K562 (cell line): ENCODE data around the gene SHTN1. TPM values are rescaled to one million over a fixed set of nuclear protein-coding genes. Genes with fewer than 3 reads are reported as not detected.

Experiments
- ATAC-seq: fragments of 200-7000 bp; cut with Tn5 transposase; 3 replicates; pipeline ENCODE4 v1.9.1; 2020; ENCODE audit warnings: moderate library complexity
- BruUV-seq: library from RNA; stranded (reverse); fragments of 400-500 nt; replicated peaks from 2 replicates; lab custom pipeline; 2021; lab: Mats Ljungman, UMichigan
- CTCF ChIA-PET: fragments of 300-600 bp; formaldehyde crosslinking; extraction: SDS; loops from one replicate; lab custom pipeline; 2021; ENCODE audit warnings: low intra/inter-chr PET ratio; lab: Yijun Ruan, JAX
- POLR2A ChIA-PET: fragments of 300-600, 350-650 bp; sonication (Branson Sonifier 250); formaldehyde crosslinking; extraction: SDS; loops from one replicate; lab custom pipeline; 2021; ENCODE audit warnings: antibody characterized with exemption, inconsistent platforms; lab: Yijun Ruan, JAX
- DNase-seq, 4 experiments: peaks; one replicate each; pipeline versions ENCODE4 v3.0.0 to v3.0.0-alpha.2; 2011 to 2018; ENCODE audit warnings: low spot score in 3 of 4, mixed read lengths in 3 of 4; ENCODE audit errors: extremely low read depth in 1 of 4
- FAIRE-seq: peaks from 2 replicates; lab custom pipeline; 2011; peaks lifted over from hg19 to GRCh38; lab: Jason Lieb, UNC
- H2AFZ ChIP-seq: 2 replicates; pipeline ENCODE4 v1.6.0; 2011; ENCODE audit warnings: low read depth, low read length, control low read depth, inconsistent platforms
- H3K27ac ChIP-seq: fragments of 200-600 bp; 3 replicates; pipeline ENCODE4 v1.8.0; 2011; ENCODE audit warnings: low read depth, mild to moderate bottlenecking, control low read depth, inconsistent platforms, low read length, moderate library complexity, mixed read lengths; ENCODE audit errors: extremely low read depth
- H3K27me3 ChIP-seq, 2 experiments: fragments of 300-600 bp in 1 of 2; 2 replicates in 1 of 2; 3 replicates in 1 of 2; pipeline versions ENCODE4 v1.6.0 to v1.8.0; 2011; ENCODE audit warnings: inconsistent platforms in 2 of 2, low read length in 2 of 2, mild to moderate bottlenecking in 1 of 2, mixed read lengths in 1 of 2, moderate library complexity in 1 of 2; ENCODE audit not compliant: control insufficient read depth in 2 of 2, insufficient read depth in 2 of 2
- H3K36me3 ChIP-seq: fragments of 300-600 bp; 3 replicates; pipeline ENCODE4 v1.8.0; 2011; ENCODE audit warnings: mild to moderate bottlenecking, low read length, inconsistent platforms; ENCODE audit not compliant: control insufficient read depth, insufficient read depth
- H3K4me1 ChIP-seq, 2 experiments: fragments of 200-600 bp in 1 of 2; replicated peaks in 1 of 2; 2 replicates in 1 of 2; 3 replicates in 1 of 2; pipeline versions ENCODE4 v1.5.1 to v1.8.0; 2011; ENCODE audit warnings: inconsistent platforms in 2 of 2, low read length in 2 of 2, mild to moderate bottlenecking in 1 of 2, mixed read lengths in 1 of 2, moderate library complexity in 1 of 2; ENCODE audit not compliant: control insufficient read depth in 2 of 2, insufficient read depth in 2 of 2
- H3K4me2 ChIP-seq: 2 replicates; pipeline ENCODE4 v1.6.1; 2011; ENCODE audit warnings: low read length, control low read depth, inconsistent platforms, mixed read lengths; ENCODE audit not compliant: insufficient read depth
- H3K4me3 ChIP-seq: fragments of 200-600 bp; sonication (generic), shearing (Covaris generic); 2 replicates; pipeline ENCODE4 v1.5.1; 2016; ENCODE audit warnings: control low read depth, inconsistent platforms
- H3K79me2 ChIP-seq: fragments of 200-600 bp; 3 replicates; pipeline ENCODE4 v1.8.0; 2011; ENCODE audit warnings: low read length, inconsistent platforms; ENCODE audit not compliant: control insufficient read depth, insufficient read depth
- H3K9ac ChIP-seq, 2 experiments: 2 replicates each; pipeline versions ENCODE4 v1.6.0 to v1.6.1; 2011; ENCODE audit warnings: low read depth in 2 of 2, low read length in 2 of 2, control low read depth in 1 of 2, inconsistent platforms in 1 of 2, mild to moderate bottlenecking in 1 of 2, mixed read lengths in 1 of 2; ENCODE audit not compliant: insufficient read depth in 1 of 2
- H3K9me1 ChIP-seq: one replicate; pipeline ENCODE4 v1.6.0; 2011; ENCODE audit warnings: inconsistent platforms, mild to moderate bottlenecking, low read length, moderate library complexity; ENCODE audit not compliant: control insufficient read depth, insufficient read depth
- H3K9me3 ChIP-seq: replicated peaks from 2 replicates; pipeline ENCODE4 v1.5.1; 2011; ENCODE audit warnings: low read depth, low read length, inconsistent platforms; ENCODE audit not compliant: control insufficient read depth, insufficient read depth
- H4K20me1 ChIP-seq: replicated peaks from 2 replicates; pipeline ENCODE4 v1.6.1; 2011; ENCODE audit warnings: low read length, inconsistent platforms, mixed read lengths; ENCODE audit not compliant: control insufficient read depth, insufficient read depth
- HDAC8 ChIP-seq: fragments of 450-650 bp; IDR thresholded peaks from 2 replicates; pipeline ENCODE4 v1.6.1; 2016; ENCODE audit warnings: mild to moderate bottlenecking, missing genetic modification characterization, moderate library complexity, missing compliant biosample characterization
- MYNN ChIP-seq, 2 experiments: sonication (generic); formaldehyde crosslinking in 1 of 2; IDR thresholded peaks; 2 replicates each; pipeline versions ENCODE4 v1.5.0 to v1.6.1; 2016 to 2020; ENCODE audit warnings: antibody characterized with exemption in 1 of 2, missing genetic modification reagents in 1 of 2
- NR2C2 ChIP-seq, 2 experiments: fragments of 200-800 bp in 1 of 2; sonication (Bioruptor generic) in 1 of 2; sonication (generic) in 1 of 2; formaldehyde crosslinking in 1 of 2; IDR thresholded peaks; 2 replicates each; pipeline versions ENCODE4 v1.6.1 to v1.8.0; 2016 to 2022; ENCODE audit warnings: mild to moderate bottlenecking in 1 of 2, missing compliant biosample characterization in 1 of 2, missing genetic modification characterization in 1 of 2, missing genetic modification reagents in 1 of 2
- POLR2G ChIP-seq: fragments of 200-400 bp; formaldehyde crosslinking; IDR thresholded peaks from 2 replicates; pipeline ENCODE4 v1.6.1; 2017; ENCODE audit warnings: low read depth, mild to moderate bottlenecking, antibody characterized with exemption, low read length, moderate library complexity
- PYGO2 ChIP-seq: fragments of 450-650 bp; IDR thresholded peaks from 2 replicates; pipeline ENCODE4 v1.6.1; 2016; ENCODE audit warnings: mild to moderate bottlenecking, missing genetic modification characterization, moderate library complexity, missing compliant biosample characterization
- SP2 ChIP-seq: IDR thresholded peaks from 2 replicates; pipeline ENCODE4 v1.6.1; 2011; ENCODE audit warnings: mild to moderate bottlenecking, low read depth, low read length, moderate library complexity; ENCODE audit not compliant: poor library complexity, severe bottlenecking; ENCODE audit errors: extremely low read depth
- SREBF1 ChIP-seq: fragments of 150-350 bp; IDR thresholded peaks from 2 replicates; pipeline ENCODE4 v1.6.1; 2014; ENCODE audit warnings: antibody characterized with exemption, low read depth, low read length, borderline replicate concordance
- ZBTB1 ChIP-seq: sonication (generic); formaldehyde crosslinking; IDR thresholded peaks from 2 replicates; pipeline ENCODE4 v1.8.1; 2023; ENCODE audit warnings: missing genetic modification reagents, low read depth, mild to moderate bottlenecking, borderline replicate concordance
- ZNF384 ChIP-seq: IDR thresholded peaks from 2 replicates; pipeline ENCODE4 v1.6.1; 2012; ENCODE audit warnings: low read depth, low read length, improper control_type of control experiment
- WGBS: fragments of 100-300 bp; shearing (Covaris generic); methylation state at CpG from one replicate; pipeline ENCODE4 v1.1.6; 2016; ENCODE audit warnings: low coverage, mixed read lengths; ENCODE audit not compliant: insufficient coverage; ENCODE audit errors: missing lambda C conversion rate; 5-methylcytosine and 5-hydroxymethylcytosine counted together
- in situ Hi-C: fragments of 300-500 bp; cut with MboI; formaldehyde crosslinking; loops from 4 replicates; pipeline ENCODE4 v1.15.0; 2018; ENCODE audit warnings: inconsistent platforms, mixed read lengths
- intact Hi-C: fragments of 100-400 bp; cut with micrococcal nuclease; formaldehyde crosslinking; loops from 2 replicates; pipeline ENCODE4 v1.14.2; 2022
- polyA plus RNA-seq, 8 experiments: library from polyadenylated mRNA; depleted of rRNA in 4 of 8; stranded (reverse) in 5 of 8; unstranded in 3 of 8; fragments of >200 nt; fragmentation: Nextera tagmentation in 2 of 8; fragmentation: Illumina TruSeq in 1 of 8; extraction: Ambion mirVana in 2 of 8; extraction: Trizol in 1 of 8; gene quantifications; 2 replicates each; pipeline versions ENCODE4 v1.2.1 to v1.2.3, GENCODE V29; 2011 to 2014; ENCODE audit warnings: inconsistent platforms in 1 of 8, missing spikeins in 1 of 8
- total RNA-seq, 7 experiments: library from RNA; depleted of rRNA in 6 of 7; stranded (reverse); fragments of >200 nt in 6 of 7; fragmentation: Illumina TruSeq in 2 of 7; extraction: Trizol in 2 of 7; gene quantifications; 2 replicates each; pipeline versions ENCODE4 v1.2.1 to v1.2.3, GENCODE V29; 2011 to 2021; ENCODE audit warnings: low replicate concordance in 1 of 7
- TF ChIP-seq, protein P1 (sequence below): fragments of 450-650 bp; IDR thresholded peaks from 2 replicates; pipeline ENCODE4 v1.7.0; 2016; ENCODE audit warnings: borderline replicate concordance
- TF ChIP-seq, protein P2 (sequence below): sonication (generic); formaldehyde crosslinking; IDR thresholded peaks from 2 replicates; pipeline ENCODE4 v1.8.0; 2022; ENCODE audit warnings: mild to moderate bottlenecking, missing genetic modification reagents

The SHTN1 gene
- total and polyA plus RNA-seq, 9 of the 15 experiments (the other 6 are each of a cell fraction or from before 2014, with no cell fraction given), result 5.4 to 21.3 (median 13.3) TPM

DNA sequence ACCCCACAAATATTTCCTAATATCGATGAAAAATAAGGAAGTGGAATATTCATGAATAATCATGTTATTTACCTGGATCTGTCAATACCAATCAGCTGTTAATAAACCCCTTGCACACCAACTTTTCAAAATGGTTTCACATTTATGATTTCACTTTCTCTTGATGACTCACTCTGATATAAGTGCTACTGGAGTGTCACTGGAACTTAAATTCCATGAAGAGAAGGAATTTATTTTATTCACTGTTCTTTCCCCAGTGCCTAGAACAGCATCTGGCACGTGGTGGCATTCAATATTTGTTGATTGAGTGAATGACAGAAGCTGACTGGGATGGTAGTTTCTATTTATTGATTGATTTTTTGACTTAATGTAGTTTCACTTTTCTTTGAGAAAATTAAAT, 159.2 kb downstream of the SHTN1 start:
- Histone ChIP-seq H3K4me1 (peaks cover 0 to 3% of the 10 kb centered on the region in 2 experiments; a peak in 2 of 5 replicates), H3K9me1 (no peaks in the 10 kb centered on the region), H4K20me1 (no peaks in the 10 kb centered on the region; the same call in 1 of the 2 replicates), H3K79me2 (no peaks in the 10 kb centered on the region), H3K4me3 (no peak overlapping the region), H3K4me2 (no peak overlapping the region), H2AFZ (no peak overlapping the region), H3K36me3 (no peaks in the 10 kb centered on the region), H3K9me3 (no peaks in the 10 kb centered on the region), H3K27me3 (peaks cover 3 to 29% of the 10 kb centered on the region in 2 experiments; a peak in 4 of 5 replicates), H3K9ac (no peak overlapping the region), H3K27ac (no peak overlapping the region)
- DNase-seq (no peak), FAIRE-seq (no peak), ATAC-seq (no peak)
- no peak for TF ChIP-seq SREBF1
- POLR2A ChIA-PET, result interaction anchor here (0.9 kb wide), 1 partner anchor 19 kb away, joined by 3 read pairs; no protein-coding TSS in a partner anchor
- intact Hi-C loops (no loop called here), in situ Hi-C loops (no loop called here)
- WGBS, result 0% methylated on average over 2 of the region's 2 CpGs
- BruUV-seq, result no TSS peak
- CTCF ChIA-PET, result no interaction called here

DNA sequence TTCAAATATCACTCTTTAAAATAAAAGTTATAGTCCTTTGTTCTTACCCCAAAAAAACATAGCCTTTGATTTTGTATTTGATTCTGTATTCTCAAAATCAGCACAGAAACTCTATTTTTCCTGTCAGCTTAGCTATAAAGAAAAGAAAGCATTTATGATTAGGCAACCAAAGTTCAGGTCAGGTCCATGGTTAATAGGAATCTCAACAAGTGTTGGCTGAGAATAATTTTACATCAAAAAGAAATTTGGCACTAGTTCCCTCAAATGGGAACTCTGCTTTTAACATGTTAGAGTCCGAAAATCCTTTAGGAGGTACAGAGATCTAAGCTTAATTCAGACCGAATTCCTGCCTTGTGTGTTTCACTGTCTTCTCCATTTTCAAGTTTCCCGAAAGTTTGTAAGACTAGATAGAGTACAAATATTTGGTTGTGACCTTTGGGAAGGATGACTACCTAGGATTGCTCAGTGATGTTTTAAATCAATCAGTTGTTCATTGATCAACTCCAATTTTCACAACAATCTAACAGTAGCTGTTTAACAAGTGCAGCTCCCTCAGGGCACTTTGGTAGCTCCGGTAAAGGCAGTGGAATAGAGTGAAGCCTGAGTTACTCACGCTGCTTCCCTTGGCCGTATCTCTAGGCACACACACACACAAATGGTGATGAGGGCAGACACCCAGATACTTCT, 164.5 kb downstream of the SHTN1 start:
- Histone ChIP-seq H3K27me3 (peaks cover 0 to 5% of the 10 kb centered on the region in 2 experiments; a peak in 2 of 5 replicates), H4K20me1 (no peaks in the 10 kb centered on the region; the same call in 1 of the 2 replicates), H3K4me1 (no peaks in the 10 kb centered on the region), H3K4me3 (no peak overlapping the region), H3K27ac (no peak overlapping the region), H3K36me3 (no peaks in the 10 kb centered on the region), H2AFZ (no peak overlapping the region), H3K4me2 (no peak overlapping the region), H3K79me2 (no peaks in the 10 kb centered on the region), H3K9me3 (no peaks in the 10 kb centered on the region), H3K9ac (no peak overlapping the region), H3K9me1 (no peaks in the 10 kb centered on the region)
- ChIA-PET CTCF (no interaction called here), POLR2A (no interaction called here)
- intact Hi-C loops, result no loop called here
- BruUV-seq, result no TSS peak
- in situ Hi-C loops, result no loop called here
- no peak for FAIRE-seq
- no peak for ATAC-seq
- WGBS, result 4% methylated on average over 6 of the region's 6 CpGs
- DNase-seq, result no peak
- TF ChIP-seq MYNN (IDR thresholded peaks at IDR 0.05) (no peak), MYNN (CRISPR knock-in tag; IDR thresholded peaks at IDR 0.05) (no peak), HDAC8 (tag) (no peak), POLR2G (no peak), NR2C2 (CRISPR knock-in tag; IDR thresholded peaks at IDR 0.05) (no peak), NR2C2 (tag; IDR thresholded peaks at IDR 0.05) (no peak), ZNF384 (no peak), ZBTB1 (no peak), SP2 (no peak), PYGO2 (tag) (no peak)
- TF ChIP-seq, protein P1, sequence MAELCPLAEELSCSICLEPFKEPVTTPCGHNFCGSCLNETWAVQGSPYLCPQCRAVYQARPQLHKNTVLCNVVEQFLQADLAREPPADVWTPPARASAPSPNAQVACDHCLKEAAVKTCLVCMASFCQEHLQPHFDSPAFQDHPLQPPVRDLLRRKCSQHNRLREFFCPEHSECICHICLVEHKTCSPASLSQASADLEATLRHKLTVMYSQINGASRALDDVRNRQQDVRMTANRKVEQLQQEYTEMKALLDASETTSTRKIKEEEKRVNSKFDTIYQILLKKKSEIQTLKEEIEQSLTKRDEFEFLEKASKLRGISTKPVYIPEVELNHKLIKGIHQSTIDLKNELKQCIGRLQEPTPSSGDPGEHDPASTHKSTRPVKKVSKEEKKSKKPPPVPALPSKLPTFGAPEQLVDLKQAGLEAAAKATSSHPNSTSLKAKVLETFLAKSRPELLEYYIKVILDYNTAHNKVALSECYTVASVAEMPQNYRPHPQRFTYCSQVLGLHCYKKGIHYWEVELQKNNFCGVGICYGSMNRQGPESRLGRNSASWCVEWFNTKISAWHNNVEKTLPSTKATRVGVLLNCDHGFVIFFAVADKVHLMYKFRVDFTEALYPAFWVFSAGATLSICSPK, result no peak
- TF ChIP-seq, protein P2, sequence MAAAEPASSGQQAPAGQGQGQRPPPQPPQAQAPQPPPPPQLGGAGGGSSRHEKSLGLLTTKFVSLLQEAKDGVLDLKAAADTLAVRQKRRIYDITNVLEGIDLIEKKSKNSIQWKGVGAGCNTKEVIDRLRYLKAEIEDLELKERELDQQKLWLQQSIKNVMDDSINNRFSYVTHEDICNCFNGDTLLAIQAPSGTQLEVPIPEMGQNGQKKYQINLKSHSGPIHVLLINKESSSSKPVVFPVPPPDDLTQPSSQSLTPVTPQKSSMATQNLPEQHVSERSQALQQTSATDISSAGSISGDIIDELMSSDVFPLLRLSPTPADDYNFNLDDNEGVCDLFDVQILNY (CRISPR knock-in tag), result no peak
